ENCODE data around the gene UBXN11.

The UBXN11 gene

GRCh38 chr1:26285366-26286063, 20.9 kb downstream of the UBXN11 start:
- DNase-seq (ENCODE audit: low read depth) = peak; percentile 60

GRCh38 chr1:26284597-26285347, 21.7 kb downstream of the UBXN11 start:
- DNase-seq (ENCODE audit: low read depth) = peak; percentile 90

GRCh38 chr1:26283871-26284596, 22.4 kb downstream of the UBXN11 start:
- DNase-seq (ENCODE audit: low read depth) = no peak

- no peak for DNase-seq (ENCODE audit: low read depth)
Measured at GRCh38 chr1:26283279-26283853, 23.1 kb downstream of the UBXN11 start.

- DNase-seq (ENCODE audit: low read depth) = no peak
Measured at GRCh38 chr1:26282401-26282918, 24.0 kb downstream of the UBXN11 start.

GRCh38 chr1:26281971-26282370, 24.5 kb downstream of the UBXN11 start:
- DNase-seq (ENCODE audit: low read depth) = no peak

- no peak for DNase-seq (ENCODE audit: low read depth)
Measured at GRCh38 chr1:26281091-26281958, 25.1 kb downstream of the UBXN11 start.

GRCh38 chr1:26280333-26281042, 25.9 kb downstream of the UBXN11 start:
- no peak for DNase-seq (ENCODE audit: low read depth)

- DNase-seq (ENCODE audit: low read depth) = peak; percentile 86
Measured at GRCh38 chr1:26279456-26280332, 26.7 kb downstream of the UBXN11 start, which contains the start of gene SH3BGRL3. TSS of gene SH3BGRL3 (plus strand) at chr1:26280086. CDS start at chr1:26280156, 70 bp downstream.

GRCh38 chr1:26278724-26279455, 27.5 kb downstream of the UBXN11 start:
- no peak for DNase-seq (ENCODE audit: low read depth)

GRCh38 chr1:26278303-26278702, 28.1 kb downstream of the UBXN11 start:
- no peak for DNase-seq (ENCODE audit: low read depth)

- no peak for DNase-seq (ENCODE audit: low read depth)
Measured at GRCh38 chr1:26277719-26278118, 28.7 kb downstream of the UBXN11 start.

- DNase-seq (ENCODE audit: low read depth) = no peak
Measured at GRCh38 chr1:26277261-26277661, 29.2 kb downstream of the UBXN11 start.

- DNase-seq (ENCODE audit: low read depth) = no peak
Measured at GRCh38 chr1:26276432-26276838, 30.0 kb downstream of the UBXN11 start.

- DNase-seq (ENCODE audit: low read depth) = peak; percentile 71
Measured at GRCh38 chr1:26275580-26276431, 30.6 kb downstream of the UBXN11 start.

GRCh38 chr1:26274801-26275425, 31.5 kb downstream of the UBXN11 start:
- no peak for DNase-seq (ENCODE audit: low read depth)

- DNase-seq (ENCODE audit: low read depth) = no peak
Measured at GRCh38 chr1:26269198-26269550, 37.3 kb downstream of the UBXN11 start.

All from activated T-cell treated with anti-CD3 and anti-CD28 coated beads for 48 hours (primary cell).